ENCODE results near the gene CNOT6L. TPM values are rescaled to one million over a fixed set of nuclear protein-coding genes. Genes with fewer than 3 reads are reported as not detected.
"Not testable (repeated sequence)": the region's sequence is repeated elsewhere in the genome, so short reads cannot be mapped to it uniquely, and the experiment has no call there.

Gene CNOT6L
- total RNA-seq (ENCODE audit: low replicate concordance): 16.4 and 22.2 TPM in 2 replicates

- peak within 1 kb of the TSS; percentile 90 for H3K4me3 ChIP-seq (ENCODE audit: low read depth, low read length)
- TF ChIP-seq CTCF (IDR thresholded peaks at IDR 0.05; ENCODE audit: insufficient read depth, low read length): no peak
- peak; percentile 57 for DNase-seq (ENCODE audit: low read depth)
Measured at GRCh38 chr4:77818602-77819403, at the start of gene CNOT6L. Gene CNOT6L, minus strand, starts transcription at chr4:77819368. Its CDS starts 60 bp downstream, at chr4:77819308.

GRCh38 chr4:77865259-77865658 is 46.1 kb upstream of the CNOT6L start:
- DNase-seq (ENCODE audit: low read depth): no peak
- no peak for TF ChIP-seq CTCF (IDR thresholded peaks at IDR 0.05; ENCODE audit: insufficient read depth, low read length)
- H3K4me3 ChIP-seq (ENCODE audit: low read depth, low read length): no peak overlapping the region

DNA sequence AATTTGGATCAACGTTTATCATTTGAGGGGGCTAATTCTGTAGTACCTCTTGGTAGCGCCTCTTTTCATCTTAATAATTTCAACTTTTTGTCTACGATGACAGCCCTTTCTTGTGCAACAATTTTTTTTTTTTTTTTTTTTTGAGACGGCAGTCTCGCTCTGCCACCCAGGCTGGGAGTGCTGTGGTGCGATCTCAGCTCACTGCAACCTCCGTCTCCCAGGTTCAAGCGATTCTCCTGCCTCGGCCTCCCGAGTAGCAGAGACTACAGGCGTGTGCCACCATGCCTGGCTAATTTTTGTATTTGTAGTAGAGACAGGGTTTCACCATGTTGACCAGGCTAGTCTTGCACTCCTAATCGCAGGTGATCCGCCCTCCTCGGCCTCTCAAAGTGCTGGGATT is 44.2 kb upstream of the CNOT6L start:
- not testable (repeated sequence) for DNase-seq (ENCODE audit: low read depth)
- peak overlapping the region; percentile 98 for H3K4me3 ChIP-seq (ENCODE audit: low read depth, low read length)

GRCh38 chr4:77862478-77863216 is 43.5 kb upstream of the CNOT6L start, which contains the start of gene MRPL1:
Gene MRPL1, plus strand, starts transcription at chr4:77862830. Its CDS starts 19 bp downstream, at chr4:77862849.
- peak; percentile 1 for TF ChIP-seq CTCF (IDR thresholded peaks at IDR 0.05; ENCODE audit: insufficient read depth, low read length)
- H3K4me3 ChIP-seq (ENCODE audit: low read depth, low read length): peak within 1 kb of the TSS; percentile 98
- peak; percentile 98 for DNase-seq (ENCODE audit: low read depth)

DNA sequence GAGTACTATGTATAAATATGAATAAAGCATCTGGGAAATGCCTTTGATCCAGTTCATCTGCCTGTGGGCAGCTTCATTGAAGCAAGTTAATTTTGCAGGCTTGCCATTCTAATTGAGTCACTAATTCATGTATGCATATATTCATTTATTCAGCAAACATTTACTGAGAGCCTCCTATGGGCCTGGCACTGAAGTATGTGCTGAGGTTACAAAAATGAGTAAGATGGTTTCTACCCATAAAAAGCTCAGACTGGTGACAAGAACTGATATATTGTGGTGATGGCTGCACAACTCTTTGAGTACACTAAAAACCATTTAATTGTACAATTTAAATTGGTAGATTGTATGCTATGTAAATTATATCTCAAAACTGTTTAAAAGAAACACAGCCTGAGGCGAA is 42.3 kb upstream of the CNOT6L start:
- no peak for TF ChIP-seq CTCF (IDR thresholded peaks at IDR 0.05; ENCODE audit: insufficient read depth, low read length)
- no peak overlapping the region for H3K4me3 ChIP-seq (ENCODE audit: low read depth, low read length)
- DNase-seq (ENCODE audit: low read depth): no peak

GRCh38 chr4:77859256-77859655 is 40.1 kb upstream of the CNOT6L start:
- no peak overlapping the region for H3K4me3 ChIP-seq (ENCODE audit: low read depth, low read length)
- DNase-seq (ENCODE audit: low read depth): no peak
- no peak for TF ChIP-seq CTCF (IDR thresholded peaks at IDR 0.05; ENCODE audit: insufficient read depth, low read length)

DNA sequence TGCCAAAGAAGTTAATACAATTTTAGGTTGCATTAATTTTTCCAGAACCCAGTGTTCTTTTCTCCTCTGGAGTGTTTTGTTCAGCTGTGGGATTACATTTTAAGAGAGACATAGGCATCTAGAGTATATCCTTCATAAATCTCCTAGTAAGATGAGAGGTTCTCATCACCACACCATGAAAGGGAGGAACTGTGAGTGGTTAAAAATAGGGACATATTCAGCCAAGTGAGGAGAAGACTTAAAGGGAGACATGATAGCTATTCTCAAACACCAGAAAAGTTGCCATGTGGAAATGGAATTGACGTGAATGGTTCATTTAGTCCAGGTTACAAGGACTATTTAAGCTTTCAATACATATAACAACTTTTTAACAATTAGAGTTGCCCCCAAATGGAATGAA is 37.0 kb upstream of the CNOT6L start:
- H3K4me3 ChIP-seq (ENCODE audit: low read depth, low read length): no peak overlapping the region
- no peak for DNase-seq (ENCODE audit: low read depth)
- TF ChIP-seq CTCF (IDR thresholded peaks at IDR 0.05; ENCODE audit: insufficient read depth, low read length): no peak

Data from fibroblast of the aortic adventitia (primary cell).